ENCODE results near the gene RNASE11. TPM values are rescaled to one million over a fixed set of nuclear protein-coding genes. Genes with fewer than 3 reads are reported as not detected.
"Not testable (repeated sequence)": the region's sequence is repeated elsewhere in the genome, so short reads cannot be mapped to it uniquely, and the experiment has no call there.

RNASE11 gene
- total and polyA plus RNA-seq, 2 of the 4 experiments (the other 2 are of a cell fraction) = not detected

GRCh38 chr14:20569865-20570264 lies 17.9 kb downstream of the RNASE11 start:
- H2BK15ac ChIP-seq (ENCODE audit: low read depth, low read length); H3K9ac ChIP-seq (ENCODE audit: low read depth, low read length); H3K27ac ChIP-seq (ENCODE audit: insufficient read depth, low read length); DNase-seq; H2AFZ ChIP-seq (replicated peaks; ENCODE audit: low read length, poor library complexity); H4K8ac ChIP-seq (ENCODE audit: low read depth in 2 of 2, low read length in 2 of 2); H2BK5ac ChIP-seq (ENCODE audit: low read depth, low read length, poor library complexity, severe bottlenecking); H3K4me2 ChIP-seq (ENCODE audit: low read depth, low read length); ATAC-seq (ENCODE audit: low read depth); H3K4ac ChIP-seq (ENCODE audit: low read depth, low read length); H3K4me3 ChIP-seq (ENCODE audit: insufficient read depth, low read depth, low read length); H4K5ac ChIP-seq (ENCODE audit: low read depth, low read length); CTCF ChIA-PET; H2AK5ac ChIP-seq (ENCODE audit: low read depth, low read length); H4K20me1 ChIP-seq (ENCODE audit: insufficient read depth, low read length); dilution Hi-C loops (cut with HindIII; ENCODE audit: low sequenced_read_pairs, unreplicated experiment); H3K18ac ChIP-seq (ENCODE audit: low read depth, low read length); H3K4me1 ChIP-seq (ENCODE audit: control insufficient read depth, insufficient read depth, low read length); H4K91ac ChIP-seq (ENCODE audit: insufficient read depth, low read depth, low read length); H3K9me1 ChIP-seq (ENCODE audit: insufficient read depth, low read length); H3K56ac ChIP-seq (ENCODE audit: extremely low read depth, insufficient read depth, low read length); H3K36me3 ChIP-seq (ENCODE audit: control insufficient read depth, insufficient read depth, low read length); intact Hi-C loops (cut with micrococcal nuclease); H3K9me3 ChIP-seq (ENCODE audit: control insufficient read depth, insufficient read depth, low read length); H2AK9ac ChIP-seq (replicated peaks; ENCODE audit: low read depth, low read length, poor library complexity); in situ Hi-C loops (cut with MboI; ENCODE audit: low sequenced_read_pairs); H3K14ac ChIP-seq (replicated peaks; ENCODE audit: low read depth, low read length); POLR2A ChIA-PET (ENCODE audit: unreplicated experiment); H3K27me3 ChIP-seq (ENCODE audit: control insufficient read depth, insufficient read depth, low read length); H3K23ac ChIP-seq (ENCODE audit: low read depth, low read length); BruUV-seq (replicated peaks); H2BK120ac ChIP-seq (ENCODE audit: low read depth, low read length); H2BK20ac ChIP-seq (ENCODE audit: low read depth, low read length); H3K79me1 ChIP-seq (ENCODE audit: low read depth in 1 of 2, low read length in 2 of 2): not testable (repeated sequence)
- WGBS, 2 experiments (ENCODE audit: extremely low coverage in 2 of 2, insufficient read length in 1 of 2) = no CpG with 5 or more reads among the region's 2 CpGs

Data from IMR-90 (cell line).